ENCODE measurements around the gene GOLGA2. TPM values are rescaled to one million over a fixed set of nuclear protein-coding genes. Genes with fewer than 3 reads are reported as not detected.
A peak's percentile ranks its signal among the peaks of the same experiment; 100 is the strongest.

The GOLGA2 gene
- total RNA-seq, 1 donor from 2014 or later: 54.8 TPM

- FAIRE-seq (no peak), DNase-seq (ENCODE audit: low read depth) (no peak)
- TF ChIP-seq, protein P1, sequence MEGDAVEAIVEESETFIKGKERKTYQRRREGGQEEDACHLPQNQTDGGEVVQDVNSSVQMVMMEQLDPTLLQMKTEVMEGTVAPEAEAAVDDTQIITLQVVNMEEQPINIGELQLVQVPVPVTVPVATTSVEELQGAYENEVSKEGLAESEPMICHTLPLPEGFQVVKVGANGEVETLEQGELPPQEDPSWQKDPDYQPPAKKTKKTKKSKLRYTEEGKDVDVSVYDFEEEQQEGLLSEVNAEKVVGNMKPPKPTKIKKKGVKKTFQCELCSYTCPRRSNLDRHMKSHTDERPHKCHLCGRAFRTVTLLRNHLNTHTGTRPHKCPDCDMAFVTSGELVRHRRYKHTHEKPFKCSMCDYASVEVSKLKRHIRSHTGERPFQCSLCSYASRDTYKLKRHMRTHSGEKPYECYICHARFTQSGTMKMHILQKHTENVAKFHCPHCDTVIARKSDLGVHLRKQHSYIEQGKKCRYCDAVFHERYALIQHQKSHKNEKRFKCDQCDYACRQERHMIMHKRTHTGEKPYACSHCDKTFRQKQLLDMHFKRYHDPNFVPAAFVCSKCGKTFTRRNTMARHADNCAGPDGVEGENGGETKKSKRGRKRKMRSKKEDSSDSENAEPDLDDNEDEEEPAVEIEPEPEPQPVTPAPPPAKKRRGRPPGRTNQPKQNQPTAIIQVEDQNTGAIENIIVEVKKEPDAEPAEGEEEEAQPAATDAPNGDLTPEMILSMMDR (IDR thresholded peaks at IDR 0.05; ENCODE audit: insufficient read depth, low read length, severe bottlenecking): no peak
- no peaks in the 10 kb centered on the region for H3K27me3 ChIP-seq (ENCODE audit: control insufficient read depth, insufficient read depth, low read length)
- peaks cover 21% of the 10 kb centered on the region for H3K36me3 ChIP-seq (ENCODE audit: control insufficient read depth, insufficient read depth, low read length)
- H3K4me3 ChIP-seq (ENCODE audit: low read depth, low read length): no peak overlapping the region
Measured at GRCh38 chr9:128309551-128309950, 33.7 kb upstream of the GOLGA2 start.

DNA sequence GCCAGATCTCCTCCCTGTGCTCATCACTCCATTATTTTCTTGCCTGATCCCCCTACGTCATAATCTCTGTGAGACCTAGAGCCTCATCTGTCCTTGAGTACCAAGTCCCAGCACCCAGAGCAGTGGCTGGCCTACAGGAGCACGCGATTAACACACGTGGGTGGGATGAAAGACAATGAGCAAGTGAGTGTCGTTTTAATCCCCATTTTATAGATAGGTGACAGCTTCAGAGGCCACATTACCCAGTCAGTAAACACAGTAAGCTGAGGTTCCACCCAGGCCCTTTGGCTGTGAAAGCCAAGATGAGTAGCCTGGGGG, 29.1 kb upstream of the GOLGA2 start:
- Histone ChIP-seq H3K4me3 (ENCODE audit: low read depth, low read length) (no peak overlapping the region), H3K27me3 (ENCODE audit: control insufficient read depth, insufficient read depth, low read length) (no peaks in the 10 kb centered on the region), H3K36me3 (ENCODE audit: control insufficient read depth, insufficient read depth, low read length) (peaks cover 4% of the 10 kb centered on the region)
- DNase-seq (ENCODE audit: low read depth) (no peak), FAIRE-seq (no peak)
- TF ChIP-seq, protein P1 (IDR thresholded peaks at IDR 0.05; ENCODE audit: insufficient read depth, low read length, severe bottlenecking): no peak

- FAIRE-seq: no peak
- no peaks in the 10 kb centered on the region for H3K36me3 ChIP-seq (ENCODE audit: control insufficient read depth, insufficient read depth, low read length)
- TF ChIP-seq, protein P1 (IDR thresholded peaks at IDR 0.05; ENCODE audit: insufficient read depth, low read length, severe bottlenecking): no peak
- no peak for DNase-seq (ENCODE audit: low read depth)
- no peaks in the 10 kb centered on the region for H3K27me3 ChIP-seq (ENCODE audit: control insufficient read depth, insufficient read depth, low read length)
- no peak overlapping the region for H3K4me3 ChIP-seq (ENCODE audit: low read depth, low read length)
Measured at GRCh38 chr9:128304136-128304970, 28.5 kb upstream of the GOLGA2 start.

GRCh38 chr9:128298535-128299482, 23.0 kb upstream of the GOLGA2 start:
- FAIRE-seq (no peak), DNase-seq (ENCODE audit: low read depth) (peak; percentile 35)
- TF ChIP-seq, protein P1 (IDR thresholded peaks at IDR 0.05; ENCODE audit: insufficient read depth, low read length, severe bottlenecking): no peak
- Histone ChIP-seq H3K4me3 (ENCODE audit: low read depth, low read length) (no peak overlapping the region), H3K27me3 (ENCODE audit: control insufficient read depth, insufficient read depth, low read length) (no peaks in the 10 kb centered on the region), H3K36me3 (ENCODE audit: control insufficient read depth, insufficient read depth, low read length) (no peaks in the 10 kb centered on the region)

DNA sequence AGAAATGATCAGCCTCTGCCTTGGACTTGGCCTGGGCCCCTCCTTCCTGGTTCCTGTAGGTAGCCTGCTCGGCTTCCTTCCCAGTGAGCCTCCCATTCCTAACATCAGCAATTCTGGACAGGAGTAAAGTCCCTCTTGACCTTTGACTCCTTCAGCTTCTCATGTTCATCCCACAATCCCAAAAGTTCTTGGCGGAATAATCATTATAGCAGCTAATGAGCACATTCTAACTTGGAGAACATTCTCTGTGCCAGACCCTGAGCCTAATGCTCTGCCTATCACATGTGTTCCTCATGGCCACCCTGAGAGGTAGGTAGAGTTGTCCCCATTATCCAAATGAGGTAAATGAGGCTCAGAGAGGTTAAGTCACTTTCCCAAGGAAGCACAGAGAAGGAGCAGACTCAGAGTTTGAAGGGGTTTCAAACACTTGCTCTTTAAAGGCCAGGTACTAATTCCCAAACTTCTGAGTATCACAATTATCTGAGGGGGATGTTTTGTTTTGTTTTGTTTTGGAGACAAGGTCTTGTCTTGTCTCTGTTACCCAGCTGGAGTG, 21.5 kb upstream of the GOLGA2 start:
- DNase-seq (ENCODE audit: low read depth) (no peak), FAIRE-seq (no peak)
- no peaks in the 10 kb centered on the region for H3K36me3 ChIP-seq (ENCODE audit: control insufficient read depth, insufficient read depth, low read length)
- H3K27me3 ChIP-seq (ENCODE audit: control insufficient read depth, insufficient read depth, low read length): no peaks in the 10 kb centered on the region
- TF ChIP-seq, protein P1 (IDR thresholded peaks at IDR 0.05; ENCODE audit: insufficient read depth, low read length, severe bottlenecking): no peak
- no peak overlapping the region for H3K4me3 ChIP-seq (ENCODE audit: low read depth, low read length)

Data from bronchial epithelial cell (primary cell).